Measurements from ENCODE around the gene SLC44A1.

- TF ChIP-seq POLR2A (IDR thresholded peaks at IDR 0.05; ENCODE audit: low read length) (no peak), CTCF (IDR thresholded peaks at IDR 0.05) (no peak), BHLHE40 (IDR thresholded peaks at IDR 0.05; ENCODE audit: low read depth, low read length) (no peak), KDM1A (IDR thresholded peaks at IDR 0.05; ENCODE audit: low read depth) (no peak), ELK1 (IDR thresholded peaks at IDR 0.05; ENCODE audit: low read depth, low read length) (no peak), JUN (IDR thresholded peaks at IDR 0.05) (no peak), ZSCAN20 (CRISPR knock-in tag; IDR thresholded peaks at IDR 0.05) (no peak), SREBF2 (IDR thresholded peaks at IDR 0.05) (no peak), SMC3 (IDR thresholded peaks at IDR 0.05) (no peak), EHF (CRISPR knock-in tag; IDR thresholded peaks at IDR 0.05) (no peak)
Measured at GRCh38 chr9:105466898-105467455, 222.5 kb downstream of the SLC44A1 start.
